WTC11 (cell line): ENCODE data around the gene COL1A1.

ENCODE experiments used
- FOXP4 ChIP-seq: sonication (generic); formaldehyde crosslinking; IDR thresholded peaks from 2 replicates; pipeline ENCODE4 v1.8.0; 2022; ENCODE audit warnings: mild to moderate bottlenecking, missing genetic modification reagents
- STAT6 ChIP-seq: sonication (generic); formaldehyde crosslinking; conservative IDR thresholded peaks from 2 replicates; pipeline ENCODE4 v1.8.1; 2023; ENCODE audit warnings: mild to moderate bottlenecking, low read depth, missing genetic modification reagents, moderate library complexity
- TEAD1 ChIP-seq: sonication (generic); formaldehyde crosslinking; IDR thresholded peaks from 2 replicates; pipeline ENCODE4 v1.8.0; 2022; ENCODE audit warnings: mild to moderate bottlenecking, missing genetic modification reagents
- ZNF138 ChIP-seq: sonication (generic); formaldehyde crosslinking; conservative IDR thresholded peaks from 2 replicates; pipeline ENCODE4 v1.8.1; 2022; ENCODE audit warnings: mild to moderate bottlenecking, moderate library complexity, missing genetic modification reagents

- TF ChIP-seq FOXP4 (CRISPR knock-in tag) (no peak), ZNF138 (CRISPR knock-in tag) (no peak), TEAD1 (no peak), STAT6 (CRISPR knock-in tag) (no peak)
Measured at GRCh38 chr17:50221864-50222545, 20.6 kb upstream of the COL1A1 start.
